Parathyroid adenoma (tissue), 2 donors: ENCODE data around the gene XAGE5.
"Not testable (repeated sequence)": the region's sequence is repeated elsewhere in the genome, so short reads cannot be mapped to it uniquely, and the experiment has no call there.

ENCODE experiments used
- H2AFZ ChIP-seq: fragments of 300-600 bp; sonication (generic); one replicate; pipeline ENCODE4 v1.7.0; 2017; ENCODE audit warnings: antibody characterized with exemption, mild to moderate bottlenecking
- H3K27ac ChIP-seq: fragments of 300-600 bp; sonication (generic); one replicate; pipeline ENCODE4 v1.7.0; 2017
- H3K27me3 ChIP-seq: fragments of 300-600 bp; sonication (generic); one replicate; pipeline ENCODE4 v1.7.0; 2017; ENCODE audit warnings: low read length; ENCODE audit not compliant: control insufficient read depth, insufficient read depth
- H3K36me3 ChIP-seq: fragments of 300-600 bp; sonication (generic); one replicate; pipeline ENCODE4 v1.7.0; 2017; ENCODE audit warnings: low read length; ENCODE audit not compliant: control insufficient read depth, insufficient read depth
- H3K4me1 ChIP-seq: fragments of 300-600 bp; sonication (generic); one replicate; pipeline ENCODE4 v1.7.0; 2017; ENCODE audit warnings: control low read depth
- H3K4me2 ChIP-seq: fragments of 300-600 bp; sonication (generic); one replicate; pipeline ENCODE4 v1.7.0; 2017; ENCODE audit warnings: low read length
- H3K4me3 ChIP-seq: fragments of 300-600 bp; sonication (generic); one replicate; pipeline ENCODE4 v1.7.0; 2017; ENCODE audit warnings: low read depth, low read length
- H3K79me2 ChIP-seq: fragments of 300-600 bp; sonication (generic); one replicate; pipeline ENCODE4 v1.7.0; 2017; ENCODE audit warnings: control low read depth
- H3K9ac ChIP-seq: fragments of 300-600 bp; sonication (generic); one replicate; pipeline ENCODE4 v1.7.0; 2017; ENCODE audit warnings: mild to moderate bottlenecking
- H3K9me3 ChIP-seq: fragments of 300-600 bp; sonication (generic); one replicate; pipeline ENCODE4 v1.7.0; 2017; ENCODE audit warnings: low read length; ENCODE audit not compliant: control insufficient read depth
- CTCF ChIP-seq: fragments of 300-600 bp; sonication (generic); IDR thresholded peaks from one replicate; pipeline ENCODE4 v1.7.0; 2017; ENCODE audit warnings: antibody characterized with exemption, mild to moderate bottlenecking
- donor health status: primary hyperparathyroidism.

Gene XAGE5

GRCh38 chrX:52811065-52811625 lies at the start of gene XAGE5:
Gene XAGE5, plus strand, starts transcription at chrX:52811287. Its CDS starts 1,280 bp downstream, at chrX:52812567.
- no peak for TF ChIP-seq CTCF
- Histone ChIP-seq H3K4me3 (no peak within 1 kb of the TSS), H3K36me3 (no peaks in the 10 kb centered on the region), H3K27ac (no peak within 1 kb of the TSS), H3K9me3 (no peaks in the 10 kb centered on the region), H3K4me1 (no peaks in the 10 kb centered on the region), H3K79me2 (no peaks in the 10 kb centered on the region), H2AFZ (no peak within 1 kb of the TSS), H3K27me3 (no peaks in the 10 kb centered on the region), H3K4me2 (no peak within 1 kb of the TSS), H3K9ac (no peak within 1 kb of the TSS)

GRCh38 chrX:52765983-52766382 lies 45.1 kb upstream of the XAGE5 start:
- not testable (repeated sequence) for H3K9ac ChIP-seq, H3K9me3 ChIP-seq, H3K4me1 ChIP-seq, H3K4me3 ChIP-seq, H3K79me2 ChIP-seq, H3K27me3 ChIP-seq, H2AFZ ChIP-seq, H3K27ac ChIP-seq, H3K4me2 ChIP-seq, H3K36me3 ChIP-seq

- H3K4me1 ChIP-seq, H3K36me3 ChIP-seq, H3K4me3 ChIP-seq, H2AFZ ChIP-seq, H3K79me2 ChIP-seq, H3K27ac ChIP-seq, H3K9ac ChIP-seq, H3K9me3 ChIP-seq, H3K27me3 ChIP-seq, H3K4me2 ChIP-seq: not testable (repeated sequence)
These were observed 37.6 kb upstream of the XAGE5 start for GRCh38 chrX:52773504-52773903.

GRCh38 chrX:52797327-52797726 lies 13.8 kb upstream of the XAGE5 start, which contains the start of gene SPANXN5:
Gene SPANXN5, minus strand, starts transcription at chrX:52797427. Its CDS starts 79 bp downstream, at chrX:52797348.
- H3K79me2 ChIP-seq, H2AFZ ChIP-seq, H3K4me3 ChIP-seq, H3K4me2 ChIP-seq, H3K36me3 ChIP-seq, H3K4me1 ChIP-seq, H3K27ac ChIP-seq, H3K9me3 ChIP-seq, H3K27me3 ChIP-seq, H3K9ac ChIP-seq: not testable (repeated sequence)

- H3K4me3 ChIP-seq, H3K27ac ChIP-seq, H3K27me3 ChIP-seq, H3K4me1 ChIP-seq, H3K9ac ChIP-seq, H3K9me3 ChIP-seq, H3K79me2 ChIP-seq, H2AFZ ChIP-seq, H3K4me2 ChIP-seq, H3K36me3 ChIP-seq: not testable (repeated sequence)
These were observed 6.2 kb upstream of the XAGE5 start for GRCh38 chrX:52804876-52805275.

- Histone ChIP-seq H3K9me3 (no peaks in the 10 kb centered on the region), H3K36me3 (no peaks in the 10 kb centered on the region), H2AFZ (no peak overlapping the region), H3K9ac (no peak overlapping the region), H3K4me1 (no peaks in the 10 kb centered on the region), H3K27me3 (no peaks in the 10 kb centered on the region), H3K79me2 (no peaks in the 10 kb centered on the region), H3K4me3 (no peak overlapping the region), H3K4me2 (no peak overlapping the region), H3K27ac (no peak overlapping the region)
- TF ChIP-seq CTCF = no peak
These were observed 8.7 kb downstream of the XAGE5 start for GRCh38 chrX:52819788-52820187.
